Urinary bladder (tissue), 4 donors: ENCODE measurements around the gene DLG4. TPM values are rescaled to one million over a fixed set of nuclear protein-coding genes. Genes with fewer than 3 reads are reported as not detected.
"Not testable (repeated sequence)": the region's sequence is repeated elsewhere in the genome, so short reads cannot be mapped to it uniquely, and the experiment has no call there.

Experiments
- DNase-seq: peaks from one replicate; pipeline ENCODE4 v3.0.0-alpha.2; 2015; ENCODE audit errors: extremely low spot score
- H3K27ac ChIP-seq: one replicate; pipeline ENCODE4 v1.5.1; 2013; ENCODE audit warnings: low read depth, mild to moderate bottlenecking, moderate library complexity
- H3K36me3 ChIP-seq: one replicate; pipeline ENCODE4 v1.6.1; 2013; ENCODE audit warnings: mild to moderate bottlenecking, moderate library complexity; ENCODE audit not compliant: insufficient read depth
- H3K4me1 ChIP-seq: one replicate; pipeline ENCODE4 v1.6.1; 2013; ENCODE audit warnings: mild to moderate bottlenecking, moderate library complexity; ENCODE audit not compliant: insufficient read depth
- H3K4me3 ChIP-seq: one replicate; pipeline ENCODE4 v1.5.1; 2013; ENCODE audit warnings: low read depth, low read length
- WGBS: extraction: QIAGEN DNeasy Blood & Tissue Kit; methylation state at CpG from one replicate; pipeline ENCODE4 v1.1.7; 2013; 5-methylcytosine and 5-hydroxymethylcytosine counted together
- polyA plus RNA-seq: library from polyadenylated mRNA; stranded (reverse); fragments of 200-250 nt; gene quantifications from one replicate; pipeline ENCODE4 v1.2.3, GENCODE V29; 2013
- total RNA-seq: library from RNA; depleted of rRNA; stranded (reverse); fragments of >200 nt; gene quantifications from one replicate; pipeline ENCODE4 v1.2.3, GENCODE V29; 2014
- donor health status: healthy with polysubstance abuse.
- donor health status: healthy.

DLG4 gene
- total and polyA plus RNA-seq, 2 donors: 17.1 to 19.4 TPM

- no peak overlapping the region for H3K4me3 ChIP-seq
- no peaks in the 10 kb centered on the region for H3K36me3 ChIP-seq
- DNase-seq: no peak
- H3K4me1 ChIP-seq: no peaks in the 10 kb centered on the region
- 92% methylated on average over 5 of the region's 5 CpGs for WGBS
- no peak overlapping the region for H3K27ac ChIP-seq
Measured at GRCh38 chr17:7175330-7175733, 44.3 kb downstream of the DLG4 start.

- Histone ChIP-seq H3K4me1 (no peaks in the 10 kb centered on the region), H3K4me3 (no peak overlapping the region), H3K27ac (no peak overlapping the region), H3K36me3 (no peaks in the 10 kb centered on the region)
- WGBS: 83% methylated on average over 7 of the region's 7 CpGs
- DNase-seq: no peak
Measured at GRCh38 chr17:7174603-7175326, 44.9 kb downstream of the DLG4 start.

- DNase-seq: no peak
- H3K27ac ChIP-seq: no peak overlapping the region
- H3K4me3 ChIP-seq: no peak overlapping the region
- no peaks in the 10 kb centered on the region for H3K4me1 ChIP-seq
- H3K36me3 ChIP-seq: no peaks in the 10 kb centered on the region
- 46% methylated on average over 69 of the region's 69 CpGs for WGBS
Measured at GRCh38 chr17:7173687-7174602, 45.7 kb downstream of the DLG4 start.

GRCh38 chr17:7172522-7173191 lies 47.0 kb downstream of the DLG4 start:
- H3K27ac ChIP-seq, H3K4me3 ChIP-seq, H3K36me3 ChIP-seq, DNase-seq, H3K4me1 ChIP-seq: not testable (repeated sequence)
- 93% methylated on average over 18 of the region's 18 CpGs for WGBS

- H3K36me3 ChIP-seq, DNase-seq, H3K4me1 ChIP-seq, H3K4me3 ChIP-seq, H3K27ac ChIP-seq: not testable (repeated sequence)
- 97% methylated on average over 7 of the region's 7 CpGs for WGBS
Measured at GRCh38 chr17:7169565-7169908, 50.1 kb downstream of the DLG4 start.

GRCh38 chr17:7168841-7169564 lies 50.6 kb downstream of the DLG4 start:
- not testable (repeated sequence) for H3K36me3 ChIP-seq, H3K4me1 ChIP-seq, H3K27ac ChIP-seq, DNase-seq, H3K4me3 ChIP-seq
- 87% methylated on average over 10 of the region's 10 CpGs for WGBS

- no peaks in the 10 kb centered on the region for H3K36me3 ChIP-seq
- no peak for DNase-seq
- no peak overlapping the region for H3K4me3 ChIP-seq
- H3K4me1 ChIP-seq: no peaks in the 10 kb centered on the region
- 70% methylated on average over 4 of the region's 4 CpGs for WGBS
- H3K27ac ChIP-seq: no peak overlapping the region
Measured at GRCh38 chr17:7167832-7168231, 51.8 kb downstream of the DLG4 start.

GRCh38 chr17:7166873-7167272 lies 52.8 kb downstream of the DLG4 start:
- 88% methylated on average over 7 of the region's 7 CpGs for WGBS
- Histone ChIP-seq H3K4me1 (no peaks in the 10 kb centered on the region), H3K27ac (no peak overlapping the region), H3K4me3 (no peak overlapping the region), H3K36me3 (no peaks in the 10 kb centered on the region)
- no peak for DNase-seq

GRCh38 chr17:7159571-7159970 lies 60.1 kb downstream of the DLG4 start:
- 53% methylated on average over 10 of the region's 10 CpGs for WGBS
- not testable (repeated sequence) for H3K36me3 ChIP-seq, H3K27ac ChIP-seq, DNase-seq, H3K4me1 ChIP-seq, H3K4me3 ChIP-seq

GRCh38 chr17:7158424-7158823 lies 61.2 kb downstream of the DLG4 start:
- 91% methylated on average over 10 of the region's 10 CpGs for WGBS
- not testable (repeated sequence) for DNase-seq, H3K4me1 ChIP-seq, H3K36me3 ChIP-seq, H3K4me3 ChIP-seq, H3K27ac ChIP-seq

GRCh38 chr17:7156342-7156940 lies 63.2 kb downstream of the DLG4 start:
- H3K4me1 ChIP-seq: no peaks in the 10 kb centered on the region
- H3K27ac ChIP-seq: no peak overlapping the region
- no peak overlapping the region for H3K4me3 ChIP-seq
- DNase-seq: no peak
- 74% methylated on average over 10 of the region's 10 CpGs for WGBS
- H3K36me3 ChIP-seq: no peaks in the 10 kb centered on the region

GRCh38 chr17:7147772-7148171 lies 71.9 kb downstream of the DLG4 start:
- no peaks in the 10 kb centered on the region for H3K36me3 ChIP-seq
- 88% methylated on average over 3 of the region's 3 CpGs for WGBS
- no peak overlapping the region for H3K4me3 ChIP-seq
- no peaks in the 10 kb centered on the region for H3K4me1 ChIP-seq
- DNase-seq: no peak
- no peak overlapping the region for H3K27ac ChIP-seq

GRCh38 chr17:7146115-7146514 lies 73.5 kb downstream of the DLG4 start:
- Histone ChIP-seq H3K36me3 (no peaks in the 10 kb centered on the region), H3K27ac (no peak overlapping the region), H3K4me3 (no peak overlapping the region), H3K4me1 (no peaks in the 10 kb centered on the region)
- DNase-seq: no peak
- WGBS: 28% methylated on average over 6 of the region's 6 CpGs
